AG09309 (cell line): ENCODE results near the gene HYCC2.

ENCODE experiments used
- DNase-seq: peaks from one replicate; pipeline ENCODE4 v3.0.0-alpha.2; 2010; ENCODE audit warnings: low read depth
- H3K4me3 ChIP-seq: 2 replicates; pipeline ENCODE4 v1.5.1; 2011; ENCODE audit warnings: mild to moderate bottlenecking, low read depth, low read length, moderate library complexity; ENCODE audit not compliant: control insufficient read depth
- TF ChIP-seq, protein P1 (sequence below): IDR thresholded peaks from 2 replicates; pipeline ENCODE4 v1.5.1; 2011; ENCODE audit warnings: mild to moderate bottlenecking, low read depth, low read length, inconsistent platforms; ENCODE audit not compliant: insufficient read depth, control insufficient read depth; ENCODE audit errors: missing control alignments

Gene HYCC2

GRCh38 chr2:201114846-201115245 is 43.4 kb upstream of the HYCC2 start:
- H3K4me3 ChIP-seq = no peak overlapping the region

GRCh38 chr2:201114350-201114749 is 42.9 kb upstream of the HYCC2 start:
- H3K4me3 ChIP-seq = no peak overlapping the region
- no peak for DNase-seq
- TF ChIP-seq, protein P1, sequence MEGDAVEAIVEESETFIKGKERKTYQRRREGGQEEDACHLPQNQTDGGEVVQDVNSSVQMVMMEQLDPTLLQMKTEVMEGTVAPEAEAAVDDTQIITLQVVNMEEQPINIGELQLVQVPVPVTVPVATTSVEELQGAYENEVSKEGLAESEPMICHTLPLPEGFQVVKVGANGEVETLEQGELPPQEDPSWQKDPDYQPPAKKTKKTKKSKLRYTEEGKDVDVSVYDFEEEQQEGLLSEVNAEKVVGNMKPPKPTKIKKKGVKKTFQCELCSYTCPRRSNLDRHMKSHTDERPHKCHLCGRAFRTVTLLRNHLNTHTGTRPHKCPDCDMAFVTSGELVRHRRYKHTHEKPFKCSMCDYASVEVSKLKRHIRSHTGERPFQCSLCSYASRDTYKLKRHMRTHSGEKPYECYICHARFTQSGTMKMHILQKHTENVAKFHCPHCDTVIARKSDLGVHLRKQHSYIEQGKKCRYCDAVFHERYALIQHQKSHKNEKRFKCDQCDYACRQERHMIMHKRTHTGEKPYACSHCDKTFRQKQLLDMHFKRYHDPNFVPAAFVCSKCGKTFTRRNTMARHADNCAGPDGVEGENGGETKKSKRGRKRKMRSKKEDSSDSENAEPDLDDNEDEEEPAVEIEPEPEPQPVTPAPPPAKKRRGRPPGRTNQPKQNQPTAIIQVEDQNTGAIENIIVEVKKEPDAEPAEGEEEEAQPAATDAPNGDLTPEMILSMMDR = no peak

More at GRCh38 chr2:201114846-201115245, 43.4 kb upstream of the HYCC2 start:
- no peak for DNase-seq
- TF ChIP-seq, protein P1 = no peak

DNA sequence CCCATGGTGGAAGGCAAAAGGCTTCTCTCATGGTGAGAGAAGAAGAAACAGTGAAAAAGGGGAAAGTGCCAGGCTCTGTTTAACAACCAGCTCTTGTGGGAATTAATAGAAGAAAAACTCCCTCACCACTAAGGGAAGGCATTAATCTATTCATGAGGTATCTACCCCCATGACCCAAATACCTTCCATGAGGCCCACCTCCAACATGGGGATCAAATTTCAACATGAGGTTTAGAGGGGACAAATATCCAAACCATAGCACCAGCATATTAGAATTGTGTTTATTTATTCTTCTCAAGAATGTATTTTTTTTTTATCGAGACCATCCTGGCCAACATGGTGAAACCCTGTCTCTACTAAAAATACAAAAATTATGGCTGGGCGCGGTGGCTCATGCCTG is 39.6 kb upstream of the HYCC2 start:
- DNase-seq = no peak
- TF ChIP-seq, protein P1 = no peak
- no peak overlapping the region for H3K4me3 ChIP-seq

- no peak for DNase-seq
- TF ChIP-seq, protein P1 = no peak
- no peak overlapping the region for H3K4me3 ChIP-seq
Measured at GRCh38 chr2:201110615-201111014, 39.1 kb upstream of the HYCC2 start.

DNA sequence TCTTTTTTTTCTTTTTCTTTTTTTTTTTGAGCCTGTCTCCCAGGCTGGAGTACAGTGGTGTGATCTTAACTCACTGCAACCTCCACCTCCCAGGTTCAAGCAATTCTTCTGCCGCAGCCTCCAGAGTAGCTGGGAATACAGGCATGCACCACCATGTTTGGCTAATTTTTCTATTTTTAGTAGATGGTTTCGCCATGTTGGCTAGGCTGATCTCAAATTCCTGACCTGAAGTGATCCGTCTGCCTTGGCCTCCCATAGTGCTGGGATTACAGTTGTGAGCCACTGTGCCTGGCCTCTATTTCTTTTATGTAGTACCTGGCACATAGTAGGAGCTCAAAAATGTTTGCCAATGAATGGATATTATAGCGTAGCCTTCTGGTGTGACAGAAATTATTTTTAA is 37.7 kb upstream of the HYCC2 start:
- TF ChIP-seq, protein P1 = no peak
- H3K4me3 ChIP-seq = no peak overlapping the region
- no peak for DNase-seq

- DNase-seq = no peak
- TF ChIP-seq, protein P1 = no peak
- H3K4me3 ChIP-seq = no peak overlapping the region
Measured at GRCh38 chr2:201108341-201108740, 36.9 kb upstream of the HYCC2 start.

- TF ChIP-seq, protein P1 = no peak
- no peak overlapping the region for H3K4me3 ChIP-seq
- DNase-seq = no peak
Measured at GRCh38 chr2:201107624-201108023, 36.2 kb upstream of the HYCC2 start.
